GM23248 (cell line): ENCODE measurements around the gene PLEKHG3.

Source experiments
- EZH2 ChIP-seq: fragments of 200-600 bp; sonication (generic); IDR thresholded peaks from 2 replicates; pipeline ENCODE4 v1.6.1; 2018; ENCODE audit warnings: antibody characterized with exemption, mild to moderate bottlenecking; ENCODE audit not compliant: insufficient read depth, poor library complexity, severe bottlenecking
- EZH2phosphoT487 ChIP-seq: fragments of 200-600 bp; sonication (generic); IDR thresholded peaks from 2 replicates; pipeline ENCODE4 v1.6.1; 2018; ENCODE audit warnings: antibody characterized with exemption, moderate library complexity, mild to moderate bottlenecking, low read depth; ENCODE audit not compliant: insufficient read depth

GRCh38 chr14:64713677-64714076, 9.5 kb downstream of the PLEKHG3 start:
- TF ChIP-seq EZH2 (no peak), EZH2phosphoT487 (no peak)
